Ishikawa (cell line): Measurements from ENCODE around the gene AGAP1.

Experiments
- TAF1 ChIP-seq: IDR thresholded peaks from 2 replicates; pipeline ENCODE4 v1.6.1; 2012; ENCODE audit warnings: low read depth, mild to moderate bottlenecking
- TCF12 ChIP-seq: IDR thresholded peaks from 2 replicates; pipeline ENCODE4 v1.6.1; 2012; ENCODE audit warnings: low read depth
- TEAD4 ChIP-seq: IDR thresholded peaks from 2 replicates; pipeline ENCODE4 v1.6.1; 2012

DNA sequence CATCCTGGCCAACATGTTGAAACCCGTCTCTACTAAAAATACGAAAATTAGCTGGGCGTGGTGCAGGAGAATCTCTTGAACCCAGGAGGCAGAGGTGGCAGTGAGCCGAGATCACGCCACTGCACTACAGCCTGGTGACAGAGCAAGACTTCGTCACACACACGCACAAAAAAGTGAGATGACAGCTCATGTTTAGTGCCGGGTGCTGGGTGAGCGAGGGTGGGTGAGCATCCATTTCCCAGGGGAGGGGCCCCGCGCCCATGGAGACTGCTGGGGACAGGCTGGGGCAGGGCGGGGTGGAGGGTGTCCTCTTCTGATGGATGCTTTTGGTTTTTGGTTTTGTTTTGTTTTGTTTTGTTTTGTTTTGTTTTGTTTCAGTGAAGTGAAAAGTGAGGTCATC is 467.9 kb downstream of the AGAP1 start:
- TF ChIP-seq TAF1 (no peak), TCF12 (no peak), TEAD4 (no peak)
